GM19025 (cell line): ENCODE data around the gene C11orf21.

Source experiments
- ATAC-seq: cut with Tn5 transposase; IDR thresholded peaks from one replicate; pipeline ENCODE4 v1.9.1; 2021; ENCODE audit warnings: mild to moderate bottlenecking, low read depth, moderate library complexity; ENCODE audit not compliant: unreplicated experiment

Gene C11orf21

GRCh38 chr11:2275334-2276279 lies 26.1 kb downstream of the C11orf21 start:
- no peak for ATAC-seq

- no peak for ATAC-seq
Observed at GRCh38 chr11:2273771-2274170, 27.9 kb downstream of the C11orf21 start.

- ATAC-seq, result no peak
Observed at GRCh38 chr11:2273311-2273710, 28.4 kb downstream of the C11orf21 start.

GRCh38 chr11:2272946-2273280 lies 28.8 kb downstream of the C11orf21 start:
- no peak for ATAC-seq

- ATAC-seq, result no peak
Observed at GRCh38 chr11:2272228-2272945, 29.3 kb downstream of the C11orf21 start.

- ATAC-seq, result no peak
Observed at GRCh38 chr11:2271327-2272227, 30.1 kb downstream of the C11orf21 start.

GRCh38 chr11:2271077-2271326 lies 30.7 kb downstream of the C11orf21 start:
- no peak for ATAC-seq

GRCh38 chr11:2270322-2271076 lies 31.2 kb downstream of the C11orf21 start, which contains the start of gene ASCL2:
Gene ASCL2 (minus strand): TSS chr11:2270588. CDS start chr11:2270332, 256 bp downstream.
- ATAC-seq, result no peak

GRCh38 chr11:2269601-2270321 lies 32.0 kb downstream of the C11orf21 start:
- no peak for ATAC-seq

GRCh38 chr11:2268729-2269600 lies 32.8 kb downstream of the C11orf21 start:
- ATAC-seq, result no peak

GRCh38 chr11:2267851-2268728 lies 33.6 kb downstream of the C11orf21 start:
- no peak for ATAC-seq

GRCh38 chr11:2267306-2267850 lies 34.3 kb downstream of the C11orf21 start:
- no peak for ATAC-seq

GRCh38 chr11:2266586-2267305 lies 35.0 kb downstream of the C11orf21 start:
- ATAC-seq, result no peak

GRCh38 chr11:2265854-2266585 lies 35.7 kb downstream of the C11orf21 start:
- no peak for ATAC-seq

- ATAC-seq, result peak; percentile 41
Observed at GRCh38 chr11:2265396-2265795, 36.3 kb downstream of the C11orf21 start.
